HepG2 (cell line): ENCODE measurements around the gene UBE2G2. TPM values are rescaled to one million over a fixed set of nuclear protein-coding genes. Genes with fewer than 3 reads are reported as not detected.

Experiments
- ATF7-NPFF ChIP-seq: sonication (generic); formaldehyde crosslinking; IDR thresholded peaks from 2 replicates; pipeline ENCODE4 v1.8.1; 2023; ENCODE audit warnings: mild to moderate bottlenecking, low read depth, missing genetic modification reagents, moderate library complexity
- BRCA1 ChIP-seq: sonication (generic); formaldehyde crosslinking; IDR thresholded peaks from 2 replicates; pipeline ENCODE4 v1.4.0; 2020; ENCODE audit warnings: missing genetic modification reagents
- CBX5 ChIP-seq: sonication (generic); formaldehyde crosslinking; IDR thresholded peaks from 2 replicates; pipeline ENCODE4 v1.4.0; 2020; ENCODE audit warnings: missing genetic modification reagents, borderline replicate concordance
- ELF3 ChIP-seq: IDR thresholded peaks from 2 replicates; pipeline ENCODE4 v1.6.1; 2016; ENCODE audit warnings: missing genetic modification reagents, missing compliant biosample characterization
- EZH2 ChIP-seq: conservative IDR thresholded peaks from 2 replicates; pipeline ENCODE4 v1.6.1; 2012; ENCODE audit warnings: mild to moderate bottlenecking, low read depth, low read length, moderate library complexity
- FOXA1 ChIP-seq, 2 experiments: fragments of 450-650 bp in 1 of 2; sonication (generic) in 1 of 2; formaldehyde crosslinking in 1 of 2; IDR thresholded peaks; 2 replicates each; pipeline versions ENCODE4 v1.4.0 to v1.6.1; 2016 to 2020; ENCODE audit warnings: missing genetic modification reagents in 1 of 2
- HDAC1 ChIP-seq: sonication (generic); formaldehyde crosslinking; IDR thresholded peaks from 2 replicates; pipeline ENCODE4 v1.5.1; 2020; ENCODE audit warnings: mild to moderate bottlenecking, missing genetic modification reagents
- HDAC2 ChIP-seq: sonication (generic); formaldehyde crosslinking; IDR thresholded peaks from 2 replicates; pipeline ENCODE4 v1.4.0; 2020; ENCODE audit warnings: missing genetic modification reagents
- JARID2 ChIP-seq: sonication (generic); formaldehyde crosslinking; IDR thresholded peaks from 2 replicates; pipeline ENCODE4 v1.8.1; 2023; ENCODE audit warnings: missing genetic modification reagents, inconsistent platforms; ENCODE audit not compliant: insufficient replicate concordance
- MAFK ChIP-seq, 2 experiments: IDR thresholded peaks in 1 of 2; conservative IDR thresholded peaks in 1 of 2; 2 replicates each; pipeline ENCODE4 v1.6.1; 2011; ENCODE audit warnings: improper control_type of control experiment in 2 of 2, low read length in 2 of 2
- MATR3 ChIP-seq: sonication (generic); formaldehyde crosslinking; IDR thresholded peaks from 2 replicates; pipeline ENCODE4 v1.4.0; 2020; ENCODE audit warnings: missing genetic modification reagents
- PHF5A ChIP-seq: IDR thresholded peaks from one replicate; pipeline ENCODE4 v1.6.1; 2018; ENCODE audit warnings: low read depth, missing genetic modification reagents; ENCODE audit not compliant: unreplicated experiment
- PPARG ChIP-seq: conservative IDR thresholded peaks from 2 replicates; pipeline ENCODE4 v1.6.1; 2016; ENCODE audit warnings: missing biosample characterization, missing genetic modification reagents
- ZNF678 ChIP-seq: sonication (generic); formaldehyde crosslinking; IDR thresholded peaks from 2 replicates; pipeline ENCODE4 v1.4.0; 2020; ENCODE audit warnings: mild to moderate bottlenecking, missing genetic modification reagents
- ZSCAN21 ChIP-seq: sonication (generic); formaldehyde crosslinking; IDR thresholded peaks from 2 replicates; pipeline ENCODE4 v1.8.0; 2022; ENCODE audit warnings: mild to moderate bottlenecking, missing genetic modification reagents, moderate library complexity, borderline replicate concordance
- polyA plus RNA-seq, 8 experiments: library from polyadenylated mRNA; depleted of rRNA in 3 of 8; stranded (reverse) in 7 of 8; unstranded in 1 of 8; fragments of >200 nt; fragmentation: Illumina TruSeq in 4 of 8; extraction: Trizol in 4 of 8; gene quantifications; 2 replicates each; pipeline versions ENCODE4 v1.2.1 to v1.2.3, GENCODE V29; 2011 to 2016; ENCODE audit warnings: low read depth in 4 of 8, missing spikeins in 1 of 8, mixed read lengths in 1 of 8; ENCODE audit not compliant: insufficient read depth in 1 of 8
- total RNA-seq, 5 experiments: library from RNA; depleted of rRNA; stranded (reverse); fragments of >200 nt; fragmentation: Illumina TruSeq; extraction: Trizol; gene quantifications; 2 replicates each; pipeline ENCODE4 v1.2.3, GENCODE V29; 2016; ENCODE audit warnings: low read depth in 1 of 5
- TF ChIP-seq, protein P1 (sequence below): sonication (generic); formaldehyde crosslinking; IDR thresholded peaks from 2 replicates; pipeline ENCODE4 v1.5.1; 2020; ENCODE audit warnings: mild to moderate bottlenecking, moderate library complexity, missing genetic modification reagents
- TF ChIP-seq, protein P2 (sequence below): sonication (generic); formaldehyde crosslinking; conservative IDR thresholded peaks from 2 replicates; pipeline ENCODE4 v1.4.0; 2020; ENCODE audit warnings: mild to moderate bottlenecking, missing genetic modification reagents, moderate library complexity
- TF ChIP-seq, protein P3 (sequence below): IDR thresholded peaks from 2 replicates; pipeline ENCODE4 v1.6.1; 2016; ENCODE audit warnings: missing compliant biosample characterization, missing genetic modification reagents, borderline replicate concordance
- TF ChIP-seq, protein P4 (sequence below): sonication (generic); formaldehyde crosslinking; IDR thresholded peaks from 2 replicates; pipeline ENCODE4 v1.8.1; 2023; ENCODE audit warnings: mild to moderate bottlenecking, missing genetic modification reagents
- TF ChIP-seq, protein P5 (sequence below): IDR thresholded peaks from 2 replicates; pipeline ENCODE4 v1.6.1; 2012; ENCODE audit warnings: low read depth, low read length, improper control_type of control experiment

Gene UBE2G2
- total and polyA plus RNA-seq, 2 of the 13 experiments (the other 11 are each of a cell fraction or from before 2014, with no cell fraction given), result 55.4 to 92.0 TPM

DNA sequence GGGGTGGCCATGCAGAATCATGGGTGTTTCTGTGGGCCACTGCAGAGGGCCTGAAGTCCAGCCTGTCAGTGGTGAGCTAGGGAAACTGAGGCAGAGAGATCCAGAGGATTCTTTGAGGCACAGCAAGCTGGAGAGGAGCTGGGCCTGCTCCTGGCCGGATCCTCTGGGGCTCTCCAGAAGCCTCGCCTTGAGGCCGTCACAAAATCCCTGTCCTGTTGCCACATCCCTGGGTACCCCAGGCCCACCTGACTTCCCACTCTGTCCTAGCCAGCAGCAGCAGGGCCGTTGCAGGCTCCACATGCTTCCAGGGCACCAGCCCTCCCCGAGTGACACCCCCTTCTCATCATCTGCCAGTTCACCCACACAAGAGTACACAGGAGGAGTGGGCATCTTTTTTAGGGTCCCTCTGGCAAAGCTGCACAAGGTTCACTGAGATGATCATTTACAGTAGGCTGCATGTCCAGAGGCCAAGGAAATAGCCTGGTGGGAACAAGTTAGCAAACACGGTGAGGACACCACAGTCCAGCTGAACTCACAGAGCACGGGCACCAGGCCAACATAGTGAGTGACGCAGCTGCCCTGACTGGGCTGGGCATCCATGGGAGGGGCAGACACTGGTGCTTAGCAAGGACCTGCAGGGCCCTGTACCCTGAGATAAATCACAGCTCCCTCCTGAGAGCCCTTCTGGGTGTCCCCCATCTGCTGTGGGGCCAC lies 65.2 kb downstream of the UBE2G2 start (continued):
- TF ChIP-seq EZH2 (no peak), MATR3 (CRISPR knock-in tag) (no peak), BRCA1 (CRISPR knock-in tag) (0 out of 2 replicates have a peak, but pooled peaks have one; percentile 50), ZSCAN21 (CRISPR knock-in tag) (0 out of 2 replicates have a peak, but pooled peaks have one; percentile 21), CBX5 (CRISPR knock-in tag) (0 out of 2 replicates have a peak, but pooled peaks have one; percentile 51), HDAC1 (peak; percentile 59; the same call in 1 of the 2 replicates), ELF3 (CRISPR knock-in tag) (peak; percentile 59; the same call in 1 of the 2 replicates), JARID2 (CRISPR knock-in tag) (no peak), ATF7-NPFF (no peak), FOXA1 (IDR thresholded peaks at IDR 0.05) (0 out of 2 replicates have a peak, but pooled peaks have one; percentile 35), FOXA1 (CRISPR knock-in tag; IDR thresholded peaks at IDR 0.05) (peak; percentile 98), MAFK (conservative IDR thresholded peaks at IDR 0.05 in 1 of 2, IDR thresholded peaks at IDR 0.05 in 1 of 2; ENCODE audit: low read length in 2 of 2) (no peak), PHF5A (CRISPR knock-in tag) (no peak), HDAC2 (CRISPR knock-in tag) (peak; percentile 73), ZNF678 (CRISPR knock-in tag) (no peak), PPARG (CRISPR knock-in tag) (no peak)
- TF ChIP-seq, protein P1, sequence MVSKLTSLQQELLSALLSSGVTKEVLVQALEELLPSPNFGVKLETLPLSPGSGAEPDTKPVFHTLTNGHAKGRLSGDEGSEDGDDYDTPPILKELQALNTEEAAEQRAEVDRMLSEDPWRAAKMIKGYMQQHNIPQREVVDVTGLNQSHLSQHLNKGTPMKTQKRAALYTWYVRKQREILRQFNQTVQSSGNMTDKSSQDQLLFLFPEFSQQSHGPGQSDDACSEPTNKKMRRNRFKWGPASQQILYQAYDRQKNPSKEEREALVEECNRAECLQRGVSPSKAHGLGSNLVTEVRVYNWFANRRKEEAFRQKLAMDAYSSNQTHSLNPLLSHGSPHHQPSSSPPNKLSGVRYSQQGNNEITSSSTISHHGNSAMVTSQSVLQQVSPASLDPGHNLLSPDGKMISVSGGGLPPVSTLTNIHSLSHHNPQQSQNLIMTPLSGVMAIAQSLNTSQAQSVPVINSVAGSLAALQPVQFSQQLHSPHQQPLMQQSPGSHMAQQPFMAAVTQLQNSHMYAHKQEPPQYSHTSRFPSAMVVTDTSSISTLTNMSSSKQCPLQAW (CRISPR knock-in tag), result peak; percentile 67
- TF ChIP-seq, protein P2, sequence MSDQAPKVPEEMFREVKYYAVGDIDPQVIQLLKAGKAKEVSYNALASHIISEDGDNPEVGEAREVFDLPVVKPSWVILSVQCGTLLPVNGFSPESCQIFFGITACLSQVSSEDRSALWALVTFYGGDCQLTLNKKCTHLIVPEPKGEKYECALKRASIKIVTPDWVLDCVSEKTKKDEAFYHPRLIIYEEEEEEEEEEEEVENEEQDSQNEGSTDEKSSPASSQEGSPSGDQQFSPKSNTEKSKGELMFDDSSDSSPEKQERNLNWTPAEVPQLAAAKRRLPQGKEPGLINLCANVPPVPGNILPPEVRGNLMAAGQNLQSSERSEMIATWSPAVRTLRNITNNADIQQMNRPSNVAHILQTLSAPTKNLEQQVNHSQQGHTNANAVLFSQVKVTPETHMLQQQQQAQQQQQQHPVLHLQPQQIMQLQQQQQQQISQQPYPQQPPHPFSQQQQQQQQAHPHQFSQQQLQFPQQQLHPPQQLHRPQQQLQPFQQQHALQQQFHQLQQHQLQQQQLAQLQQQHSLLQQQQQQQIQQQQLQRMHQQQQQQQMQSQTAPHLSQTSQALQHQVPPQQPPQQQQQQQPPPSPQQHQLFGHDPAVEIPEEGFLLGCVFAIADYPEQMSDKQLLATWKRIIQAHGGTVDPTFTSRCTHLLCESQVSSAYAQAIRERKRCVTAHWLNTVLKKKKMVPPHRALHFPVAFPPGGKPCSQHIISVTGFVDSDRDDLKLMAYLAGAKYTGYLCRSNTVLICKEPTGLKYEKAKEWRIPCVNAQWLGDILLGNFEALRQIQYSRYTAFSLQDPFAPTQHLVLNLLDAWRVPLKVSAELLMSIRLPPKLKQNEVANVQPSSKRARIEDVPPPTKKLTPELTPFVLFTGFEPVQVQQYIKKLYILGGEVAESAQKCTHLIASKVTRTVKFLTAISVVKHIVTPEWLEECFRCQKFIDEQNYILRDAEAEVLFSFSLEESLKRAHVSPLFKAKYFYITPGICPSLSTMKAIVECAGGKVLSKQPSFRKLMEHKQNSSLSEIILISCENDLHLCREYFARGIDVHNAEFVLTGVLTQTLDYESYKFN (CRISPR knock-in tag), result peak; percentile 59
- TF ChIP-seq, protein P3, sequence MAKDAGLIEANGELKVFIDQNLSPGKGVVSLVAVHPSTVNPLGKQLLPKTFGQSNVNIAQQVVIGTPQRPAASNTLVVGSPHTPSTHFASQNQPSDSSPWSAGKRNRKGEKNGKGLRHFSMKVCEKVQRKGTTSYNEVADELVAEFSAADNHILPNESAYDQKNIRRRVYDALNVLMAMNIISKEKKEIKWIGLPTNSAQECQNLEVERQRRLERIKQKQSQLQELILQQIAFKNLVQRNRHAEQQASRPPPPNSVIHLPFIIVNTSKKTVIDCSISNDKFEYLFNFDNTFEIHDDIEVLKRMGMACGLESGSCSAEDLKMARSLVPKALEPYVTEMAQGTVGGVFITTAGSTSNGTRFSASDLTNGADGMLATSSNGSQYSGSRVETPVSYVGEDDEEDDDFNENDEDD (CRISPR knock-in tag), result no peak
- TF ChIP-seq, protein P4, sequence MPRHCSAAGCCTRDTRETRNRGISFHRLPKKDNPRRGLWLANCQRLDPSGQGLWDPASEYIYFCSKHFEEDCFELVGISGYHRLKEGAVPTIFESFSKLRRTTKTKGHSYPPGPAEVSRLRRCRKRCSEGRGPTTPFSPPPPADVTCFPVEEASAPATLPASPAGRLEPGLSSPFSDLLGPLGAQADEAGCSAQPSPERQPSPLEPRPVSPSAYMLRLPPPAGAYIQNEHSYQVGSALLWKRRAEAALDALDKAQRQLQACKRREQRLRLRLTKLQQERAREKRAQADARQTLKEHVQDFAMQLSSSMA, result no peak
- TF ChIP-seq, protein P5, sequence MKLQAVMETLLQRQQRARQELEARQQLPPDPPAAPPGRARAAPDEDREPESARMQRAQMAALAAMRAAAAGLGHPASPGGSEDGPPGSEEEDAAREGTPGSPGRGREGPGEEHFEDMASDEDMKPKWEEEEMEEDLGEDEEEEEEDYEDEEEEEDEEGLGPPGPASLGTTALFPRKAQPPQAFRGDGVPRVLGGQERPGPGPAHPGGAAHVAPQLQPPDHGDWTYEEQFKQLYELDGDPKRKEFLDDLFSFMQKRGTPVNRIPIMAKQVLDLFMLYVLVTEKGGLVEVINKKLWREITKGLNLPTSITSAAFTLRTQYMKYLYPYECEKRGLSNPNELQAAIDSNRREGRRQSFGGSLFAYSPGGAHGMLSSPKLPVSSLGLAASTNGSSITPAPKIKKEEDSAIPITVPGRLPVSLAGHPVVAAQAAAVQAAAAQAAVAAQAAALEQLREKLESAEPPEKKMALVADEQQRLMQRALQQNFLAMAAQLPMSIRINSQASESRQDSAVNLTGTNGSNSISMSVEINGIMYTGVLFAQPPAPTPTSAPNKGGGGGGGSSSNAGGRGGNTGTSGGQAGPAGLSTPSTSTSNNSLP, result no peak
